Measurements from ENCODE around the gene NUDT6.
"Not testable (repeated sequence)": the region's sequence is repeated elsewhere in the genome, so short reads cannot be mapped to it uniquely, and the experiment has no call there.

Gene NUDT6

DNA sequence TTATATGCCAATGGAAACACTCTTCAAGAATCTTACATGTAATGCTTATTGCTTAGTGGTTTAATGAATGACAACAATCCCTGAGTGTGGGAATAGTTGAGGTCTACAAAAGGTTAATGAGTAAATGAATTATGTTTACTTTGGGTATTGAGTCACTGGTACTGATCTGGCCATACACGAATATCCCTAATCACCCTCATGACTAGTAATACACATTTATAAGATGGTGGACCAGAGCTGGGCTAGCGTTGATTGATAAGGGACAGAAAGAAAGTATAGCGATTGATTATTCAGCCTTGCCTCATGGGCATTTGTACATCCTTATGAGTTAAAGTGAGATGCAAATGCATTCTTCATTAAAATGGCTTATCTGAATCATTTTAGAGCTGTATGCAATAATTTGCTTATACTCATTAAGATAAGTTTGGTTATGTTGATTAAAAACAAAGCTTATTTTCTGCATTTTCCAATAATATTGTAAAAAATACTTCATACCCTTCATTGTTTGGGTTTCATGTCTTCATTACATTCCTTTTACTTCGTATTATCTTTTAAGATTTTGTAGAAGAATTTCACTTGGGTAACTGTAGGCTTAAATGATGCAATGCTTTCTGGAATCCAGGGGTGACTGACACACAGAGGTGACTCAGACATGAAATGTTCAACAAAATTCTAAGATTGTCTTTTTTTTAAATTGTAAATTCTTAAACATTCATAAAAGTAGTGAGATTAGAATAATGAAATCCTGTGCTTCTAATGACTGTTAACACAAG, 48.4 kb downstream of the NUDT6 start:
- no peak overlapping the region for H3K4me3 ChIP-seq (ENCODE audit: low read depth, low read length, poor library complexity, severe bottlenecking)
- no peaks in the 10 kb centered on the region for H3F3A ChIP-seq (ENCODE audit: insufficient read depth, low read length)
- no peaks in the 10 kb centered on the region for H3K9me2 ChIP-seq (ENCODE audit: low read depth, low read length)
- H3K27ac ChIP-seq (ENCODE audit: low read depth, low read length, poor library complexity, severe bottlenecking): no peak overlapping the region
- H3K79me2 ChIP-seq (ENCODE audit: insufficient read depth, low read length): no peaks in the 10 kb centered on the region
- no peaks in the 10 kb centered on the region for H3K36me3 ChIP-seq (ENCODE audit: insufficient read depth, low read length)
- H3K27me3 ChIP-seq (ENCODE audit: insufficient read depth, low read length): no peaks in the 10 kb centered on the region
- H3K9ac ChIP-seq (ENCODE audit: low read length): no peak overlapping the region
- no peak overlapping the region for H3K4me2 ChIP-seq (ENCODE audit: low read length)
- H3K4me1 ChIP-seq (ENCODE audit: insufficient read depth, low read length, severe bottlenecking): no peaks in the 10 kb centered on the region
- H3K9me3 ChIP-seq (ENCODE audit: low read length): no peaks in the 10 kb centered on the region
- no peaks in the 10 kb centered on the region for H4K20me1 ChIP-seq (ENCODE audit: insufficient read depth, low read length)
- TF ChIP-seq, protein P1, sequence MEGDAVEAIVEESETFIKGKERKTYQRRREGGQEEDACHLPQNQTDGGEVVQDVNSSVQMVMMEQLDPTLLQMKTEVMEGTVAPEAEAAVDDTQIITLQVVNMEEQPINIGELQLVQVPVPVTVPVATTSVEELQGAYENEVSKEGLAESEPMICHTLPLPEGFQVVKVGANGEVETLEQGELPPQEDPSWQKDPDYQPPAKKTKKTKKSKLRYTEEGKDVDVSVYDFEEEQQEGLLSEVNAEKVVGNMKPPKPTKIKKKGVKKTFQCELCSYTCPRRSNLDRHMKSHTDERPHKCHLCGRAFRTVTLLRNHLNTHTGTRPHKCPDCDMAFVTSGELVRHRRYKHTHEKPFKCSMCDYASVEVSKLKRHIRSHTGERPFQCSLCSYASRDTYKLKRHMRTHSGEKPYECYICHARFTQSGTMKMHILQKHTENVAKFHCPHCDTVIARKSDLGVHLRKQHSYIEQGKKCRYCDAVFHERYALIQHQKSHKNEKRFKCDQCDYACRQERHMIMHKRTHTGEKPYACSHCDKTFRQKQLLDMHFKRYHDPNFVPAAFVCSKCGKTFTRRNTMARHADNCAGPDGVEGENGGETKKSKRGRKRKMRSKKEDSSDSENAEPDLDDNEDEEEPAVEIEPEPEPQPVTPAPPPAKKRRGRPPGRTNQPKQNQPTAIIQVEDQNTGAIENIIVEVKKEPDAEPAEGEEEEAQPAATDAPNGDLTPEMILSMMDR (IDR thresholded peaks at IDR 0.05; ENCODE audit: low read length): no peak
- no peak for TF ChIP-seq EZH2 (IDR thresholded peaks at IDR 0.05; ENCODE audit: borderline replicate concordance, low read length)
- no peak overlapping the region for H2AFZ ChIP-seq (ENCODE audit: low read length)

DNA sequence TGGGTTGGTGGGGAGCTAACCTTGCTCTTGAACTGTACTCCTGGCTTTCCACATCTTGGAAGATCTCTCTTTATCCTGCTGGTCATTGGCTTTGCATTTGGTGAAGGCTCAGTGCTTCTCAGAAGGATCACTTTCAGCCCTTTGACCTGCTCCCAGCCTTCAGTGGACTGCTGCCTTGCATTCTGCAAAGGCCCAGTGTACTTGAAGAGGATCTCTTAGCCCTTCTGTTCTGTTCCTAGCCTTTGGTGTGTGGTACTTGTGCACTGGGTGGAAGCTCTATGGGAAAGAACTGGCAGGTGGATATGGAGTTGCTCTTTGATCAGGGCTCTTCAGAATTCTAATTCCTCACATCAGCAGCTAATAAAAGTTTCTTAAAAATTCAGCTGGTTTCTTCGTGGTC, 49.3 kb downstream of the NUDT6 start:
- no peaks in the 10 kb centered on the region for H4K20me1 ChIP-seq (ENCODE audit: insufficient read depth, low read length)
- TF ChIP-seq, protein P1 (IDR thresholded peaks at IDR 0.05; ENCODE audit: low read length): no peak
- TF ChIP-seq EZH2 (IDR thresholded peaks at IDR 0.05; ENCODE audit: borderline replicate concordance, low read length): no peak
- H3K27ac ChIP-seq (ENCODE audit: low read depth, low read length, poor library complexity, severe bottlenecking): no peak overlapping the region
- H2AFZ ChIP-seq (ENCODE audit: low read length): no peak overlapping the region
- H3K36me3 ChIP-seq (ENCODE audit: insufficient read depth, low read length): no peaks in the 10 kb centered on the region
- H3K27me3 ChIP-seq (ENCODE audit: insufficient read depth, low read length): no peaks in the 10 kb centered on the region
- no peaks in the 10 kb centered on the region for H3K4me1 ChIP-seq (ENCODE audit: insufficient read depth, low read length, severe bottlenecking)
- no peak overlapping the region for H3K9ac ChIP-seq (ENCODE audit: low read length)
- H3K9me2 ChIP-seq (ENCODE audit: low read depth, low read length): no peaks in the 10 kb centered on the region
- H3K4me3 ChIP-seq (ENCODE audit: low read depth, low read length, poor library complexity, severe bottlenecking): no peak overlapping the region
- no peaks in the 10 kb centered on the region for H3K79me2 ChIP-seq (ENCODE audit: insufficient read depth, low read length)
- H3K4me2 ChIP-seq (ENCODE audit: low read length): no peak overlapping the region
- H3K9me3 ChIP-seq (ENCODE audit: low read length): no peaks in the 10 kb centered on the region
- no peaks in the 10 kb centered on the region for H3F3A ChIP-seq (ENCODE audit: insufficient read depth, low read length)

DNA sequence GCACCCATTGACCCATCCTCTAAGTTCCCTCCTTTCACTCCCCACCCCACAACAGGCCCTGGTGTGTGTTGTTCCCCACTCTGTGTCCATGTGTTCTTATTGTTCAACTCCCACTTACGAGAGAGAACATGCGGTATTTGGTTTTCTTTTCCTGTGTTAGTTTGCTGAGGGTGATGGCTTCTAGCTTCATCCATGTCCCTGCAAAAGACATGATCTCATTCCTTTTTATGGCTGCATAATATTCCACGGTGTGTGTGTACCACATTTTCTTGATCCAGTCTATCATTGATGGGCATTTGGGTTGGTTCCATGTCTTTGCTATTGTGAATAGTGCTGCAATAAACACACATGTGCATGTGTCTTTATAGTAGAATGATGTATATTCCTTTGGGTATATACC, 54.2 kb downstream of the NUDT6 start:
- H3K79me2 ChIP-seq (ENCODE audit: insufficient read depth, low read length); H3K9me3 ChIP-seq (ENCODE audit: low read length); H3K9ac ChIP-seq (ENCODE audit: low read length); H3K27ac ChIP-seq (ENCODE audit: low read depth, low read length, poor library complexity, severe bottlenecking); H3K4me2 ChIP-seq (ENCODE audit: low read length); H3K4me1 ChIP-seq (ENCODE audit: insufficient read depth, low read length, severe bottlenecking); H3K27me3 ChIP-seq (ENCODE audit: insufficient read depth, low read length); H3K9me2 ChIP-seq (ENCODE audit: low read depth, low read length); H4K20me1 ChIP-seq (ENCODE audit: insufficient read depth, low read length); H3K36me3 ChIP-seq (ENCODE audit: insufficient read depth, low read length); H3K4me3 ChIP-seq (ENCODE audit: low read depth, low read length, poor library complexity, severe bottlenecking); H3F3A ChIP-seq (ENCODE audit: insufficient read depth, low read length); H2AFZ ChIP-seq (ENCODE audit: low read length): not testable (repeated sequence)

DNA sequence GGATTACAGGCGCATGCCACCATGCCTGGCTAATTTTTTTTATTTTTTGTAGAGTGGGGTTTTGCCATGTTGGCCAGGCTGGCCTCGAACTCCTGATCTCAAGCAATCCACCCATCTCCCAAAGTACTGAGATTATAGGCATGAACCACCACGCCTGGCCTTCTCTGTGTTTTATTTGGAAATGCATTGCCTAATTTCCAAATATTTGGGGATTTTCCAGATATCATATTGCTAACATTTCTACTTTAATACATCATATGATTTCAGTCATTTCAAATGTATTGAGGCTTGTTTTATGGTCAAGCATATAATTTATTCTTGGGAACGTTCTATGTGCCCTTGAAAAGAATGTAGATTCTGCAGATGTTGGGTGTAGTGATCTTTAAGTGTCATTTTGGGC, 57.0 kb downstream of the NUDT6 start:
- no peak overlapping the region for H3K4me3 ChIP-seq (ENCODE audit: low read depth, low read length, poor library complexity, severe bottlenecking)
- H4K20me1 ChIP-seq (ENCODE audit: insufficient read depth, low read length): no peaks in the 10 kb centered on the region
- H3K27ac ChIP-seq (ENCODE audit: low read depth, low read length, poor library complexity, severe bottlenecking): no peak overlapping the region
- no peaks in the 10 kb centered on the region for H3K27me3 ChIP-seq (ENCODE audit: insufficient read depth, low read length)
- H3K36me3 ChIP-seq (ENCODE audit: insufficient read depth, low read length): no peaks in the 10 kb centered on the region
- no peaks in the 10 kb centered on the region for H3K79me2 ChIP-seq (ENCODE audit: insufficient read depth, low read length)
- H2AFZ ChIP-seq (ENCODE audit: low read length): no peak overlapping the region
- no peaks in the 10 kb centered on the region for H3K9me3 ChIP-seq (ENCODE audit: low read length)
- H3F3A ChIP-seq (ENCODE audit: insufficient read depth, low read length): no peaks in the 10 kb centered on the region
- no peaks in the 10 kb centered on the region for H3K4me1 ChIP-seq (ENCODE audit: insufficient read depth, low read length, severe bottlenecking)
- TF ChIP-seq EZH2 (IDR thresholded peaks at IDR 0.05; ENCODE audit: borderline replicate concordance, low read length): no peak
- TF ChIP-seq, protein P1 (IDR thresholded peaks at IDR 0.05; ENCODE audit: low read length): no peak
- H3K9me2 ChIP-seq (ENCODE audit: low read depth, low read length): no peaks in the 10 kb centered on the region
- no peak overlapping the region for H3K4me2 ChIP-seq (ENCODE audit: low read length)
- H3K9ac ChIP-seq (ENCODE audit: low read length): no peak overlapping the region
